K562 (cell line): ENCODE measurements around the gene RHOF. TPM values are rescaled to one million over a fixed set of nuclear protein-coding genes. Genes with fewer than 3 reads are reported as not detected.

Experiments used
- ATAC-seq: fragments of 200-7000 bp; cut with Tn5 transposase; 3 replicates; pipeline ENCODE4 v1.9.1; 2020; ENCODE audit warnings: moderate library complexity
- BruUV-seq: library from RNA; stranded (reverse); fragments of 400-500 nt; replicated peaks from 2 replicates; lab custom pipeline; 2021; lab: Mats Ljungman, UMichigan
- CTCF ChIA-PET: fragments of 300-600 bp; formaldehyde crosslinking; extraction: SDS; loops from one replicate; lab custom pipeline; 2021; ENCODE audit warnings: low intra/inter-chr PET ratio; lab: Yijun Ruan, JAX
- POLR2A ChIA-PET: fragments of 300-600, 350-650 bp; sonication (Branson Sonifier 250); formaldehyde crosslinking; extraction: SDS; loops from one replicate; lab custom pipeline; 2021; ENCODE audit warnings: antibody characterized with exemption, inconsistent platforms; lab: Yijun Ruan, JAX
- DNase-seq, 4 experiments: peaks; one replicate each; pipeline versions ENCODE4 v3.0.0 to v3.0.0-alpha.2; 2011 to 2018; ENCODE audit warnings: low spot score in 3 of 4, mixed read lengths in 3 of 4; ENCODE audit errors: extremely low read depth in 1 of 4
- FAIRE-seq: peaks from 2 replicates; lab custom pipeline; 2011; peaks lifted over from hg19 to GRCh38; lab: Jason Lieb, UNC
- H2AFZ ChIP-seq: 2 replicates; pipeline ENCODE4 v1.6.0; 2011; ENCODE audit warnings: low read depth, low read length, control low read depth, inconsistent platforms
- H3K27ac ChIP-seq: fragments of 200-600 bp; 3 replicates; pipeline ENCODE4 v1.8.0; 2011; ENCODE audit warnings: low read depth, mild to moderate bottlenecking, control low read depth, inconsistent platforms, low read length, moderate library complexity, mixed read lengths; ENCODE audit errors: extremely low read depth
- H3K27me3 ChIP-seq, 2 experiments: fragments of 300-600 bp in 1 of 2; 2 replicates in 1 of 2; 3 replicates in 1 of 2; pipeline versions ENCODE4 v1.6.0 to v1.8.0; 2011; ENCODE audit warnings: inconsistent platforms in 2 of 2, low read length in 2 of 2, mild to moderate bottlenecking in 1 of 2, mixed read lengths in 1 of 2, moderate library complexity in 1 of 2; ENCODE audit not compliant: control insufficient read depth in 2 of 2, insufficient read depth in 2 of 2
- H3K36me3 ChIP-seq: fragments of 300-600 bp; 3 replicates; pipeline ENCODE4 v1.8.0; 2011; ENCODE audit warnings: mild to moderate bottlenecking, low read length, inconsistent platforms; ENCODE audit not compliant: control insufficient read depth, insufficient read depth
- H3K4me1 ChIP-seq, 2 experiments: fragments of 200-600 bp in 1 of 2; replicated peaks in 1 of 2; 2 replicates in 1 of 2; 3 replicates in 1 of 2; pipeline versions ENCODE4 v1.5.1 to v1.8.0; 2011; ENCODE audit warnings: inconsistent platforms in 2 of 2, low read length in 2 of 2, mild to moderate bottlenecking in 1 of 2, mixed read lengths in 1 of 2, moderate library complexity in 1 of 2; ENCODE audit not compliant: control insufficient read depth in 2 of 2, insufficient read depth in 2 of 2
- H3K4me2 ChIP-seq: 2 replicates; pipeline ENCODE4 v1.6.1; 2011; ENCODE audit warnings: low read length, control low read depth, inconsistent platforms, mixed read lengths; ENCODE audit not compliant: insufficient read depth
- H3K4me3 ChIP-seq: fragments of 200-600 bp; sonication (generic), shearing (Covaris generic); 2 replicates; pipeline ENCODE4 v1.5.1; 2016; ENCODE audit warnings: control low read depth, inconsistent platforms
- H3K79me2 ChIP-seq: fragments of 200-600 bp; 3 replicates; pipeline ENCODE4 v1.8.0; 2011; ENCODE audit warnings: low read length, inconsistent platforms; ENCODE audit not compliant: control insufficient read depth, insufficient read depth
- H3K9ac ChIP-seq, 2 experiments: 2 replicates each; pipeline versions ENCODE4 v1.6.0 to v1.6.1; 2011; ENCODE audit warnings: low read depth in 2 of 2, low read length in 2 of 2, control low read depth in 1 of 2, inconsistent platforms in 1 of 2, mild to moderate bottlenecking in 1 of 2, mixed read lengths in 1 of 2; ENCODE audit not compliant: insufficient read depth in 1 of 2
- H3K9me1 ChIP-seq: one replicate; pipeline ENCODE4 v1.6.0; 2011; ENCODE audit warnings: inconsistent platforms, mild to moderate bottlenecking, low read length, moderate library complexity; ENCODE audit not compliant: control insufficient read depth, insufficient read depth
- H3K9me3 ChIP-seq: replicated peaks from 2 replicates; pipeline ENCODE4 v1.5.1; 2011; ENCODE audit warnings: low read depth, low read length, inconsistent platforms; ENCODE audit not compliant: control insufficient read depth, insufficient read depth
- H4K20me1 ChIP-seq: replicated peaks from 2 replicates; pipeline ENCODE4 v1.6.1; 2011; ENCODE audit warnings: low read length, inconsistent platforms, mixed read lengths; ENCODE audit not compliant: control insufficient read depth, insufficient read depth
- HNRNPL ChIP-seq: fragments of 200-400 bp; formaldehyde crosslinking; IDR thresholded peaks from 2 replicates; pipeline ENCODE4 v1.6.1; 2017; ENCODE audit warnings: low read depth, mild to moderate bottlenecking, low read length
- NR3C1 ChIP-seq: sonication (generic); formaldehyde crosslinking; IDR thresholded peaks from 2 replicates; pipeline ENCODE4 v1.8.1; 2022; ENCODE audit warnings: missing genetic modification reagents
- POLR2G ChIP-seq: fragments of 200-400 bp; formaldehyde crosslinking; IDR thresholded peaks from 2 replicates; pipeline ENCODE4 v1.6.1; 2017; ENCODE audit warnings: low read depth, mild to moderate bottlenecking, antibody characterized with exemption, low read length, moderate library complexity
- WGBS: fragments of 100-300 bp; shearing (Covaris generic); methylation state at CpG from one replicate; pipeline ENCODE4 v1.1.6; 2016; ENCODE audit warnings: low coverage, mixed read lengths; ENCODE audit not compliant: insufficient coverage; ENCODE audit errors: missing lambda C conversion rate; 5-methylcytosine and 5-hydroxymethylcytosine counted together
- in situ Hi-C: fragments of 300-500 bp; cut with MboI; formaldehyde crosslinking; loops from 4 replicates; pipeline ENCODE4 v1.15.0; 2018; ENCODE audit warnings: inconsistent platforms, mixed read lengths
- intact Hi-C: fragments of 100-400 bp; cut with micrococcal nuclease; formaldehyde crosslinking; loops from 2 replicates; pipeline ENCODE4 v1.14.2; 2022
- polyA plus RNA-seq, 8 experiments: library from polyadenylated mRNA; depleted of rRNA in 4 of 8; stranded (reverse) in 5 of 8; unstranded in 3 of 8; fragments of >200 nt; fragmentation: Nextera tagmentation in 2 of 8; fragmentation: Illumina TruSeq in 1 of 8; extraction: Ambion mirVana in 2 of 8; extraction: Trizol in 1 of 8; gene quantifications; 2 replicates each; pipeline versions ENCODE4 v1.2.1 to v1.2.3, GENCODE V29; 2011 to 2014; ENCODE audit warnings: inconsistent platforms in 1 of 8, missing spikeins in 1 of 8
- total RNA-seq, 7 experiments: library from RNA; depleted of rRNA in 6 of 7; stranded (reverse); fragments of >200 nt in 6 of 7; fragmentation: Illumina TruSeq in 2 of 7; extraction: Trizol in 2 of 7; gene quantifications; 2 replicates each; pipeline versions ENCODE4 v1.2.1 to v1.2.3, GENCODE V29; 2011 to 2021; ENCODE audit warnings: low replicate concordance in 1 of 7
- TF ChIP-seq, protein P1 (sequence below): sonication (generic); formaldehyde crosslinking; IDR thresholded peaks from 2 replicates; pipeline ENCODE4 v1.8.0; 2022; ENCODE audit warnings: mild to moderate bottlenecking, missing genetic modification reagents

The RHOF gene
- total and polyA plus RNA-seq, 9 of the 15 experiments (the other 6 are each of a cell fraction or from before 2014, with no cell fraction given), result 0.13 to 10.1 (median 4.0) TPM

DNA sequence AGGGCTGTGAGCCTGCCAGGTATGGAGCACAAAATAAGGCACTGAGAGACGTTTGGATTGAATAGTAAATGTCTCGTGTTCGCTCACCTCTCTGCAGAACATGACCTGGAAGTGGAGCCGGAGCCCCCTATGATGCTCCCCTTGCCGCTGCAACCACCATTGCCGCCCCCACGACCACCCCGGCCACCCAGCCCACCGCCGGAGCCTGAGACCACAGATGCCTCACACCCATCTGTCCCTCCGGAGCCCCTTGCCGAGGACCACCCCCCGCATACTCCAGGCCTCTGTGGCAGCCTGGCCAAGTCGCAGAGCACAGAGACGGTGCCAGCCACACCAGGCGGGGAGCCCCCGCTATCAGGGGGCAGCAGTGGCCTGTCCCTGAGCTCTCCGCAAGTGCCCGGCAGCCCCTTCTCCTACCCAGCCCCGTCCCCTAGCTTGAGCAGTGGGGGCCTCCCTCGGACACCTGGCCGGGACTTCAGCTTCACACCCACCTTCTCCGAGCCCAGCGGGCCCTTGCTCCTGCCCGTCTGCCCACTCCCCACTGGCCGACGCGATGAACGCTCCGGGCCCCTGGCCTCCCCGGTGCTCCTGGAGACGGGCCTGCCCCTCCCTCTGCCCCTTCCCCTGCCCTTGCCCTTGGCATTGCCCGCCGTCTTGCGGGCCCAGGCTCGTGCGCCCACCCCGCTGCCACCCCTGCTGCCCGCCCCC lies 29.1 kb upstream of the RHOF start:
- Histone ChIP-seq H3K27ac (no peak overlapping the region), H3K79me2 (no peaks in the 10 kb centered on the region), H3K4me3 (no peak overlapping the region), H3K4me2 (no peak overlapping the region), H3K9ac (no peak overlapping the region), H4K20me1 (no peaks in the 10 kb centered on the region; the same call in 1 of the 2 replicates), H3K9me1 (no peaks in the 10 kb centered on the region), H3K4me1 (peaks cover 0 to 16% of the 10 kb centered on the region in 2 experiments; a peak in 2 of 5 replicates), H3K27me3 (no peaks in the 10 kb centered on the region), H3K9me3 (no peaks in the 10 kb centered on the region), H3K36me3 (peaks cover 79% of the 10 kb centered on the region), H2AFZ (no peak overlapping the region)
- CTCF ChIA-PET, result interaction anchor here (1.7 kb wide), 1 partner anchor 66 kb away, joined by 5 read pairs; the partner anchor contains the start of gene PSMD9
- FAIRE-seq, result no peak
- no peak for DNase-seq
- no peak for ATAC-seq
- POLR2A ChIA-PET, result interaction anchor here (0.6 to 1.0 kb wide), 6 partner anchors 11 to 80 kb away, joined by 3 to 4 read pairs (median 3); partner anchors contain the start of gene SETD1B
- BruUV-seq, result no TSS peak
- in situ Hi-C loops (no loop called here), intact Hi-C loops (no loop called here)
- 97% methylated on average over 25 of the region's 39 CpGs for WGBS
- TF ChIP-seq POLR2G, result peak; percentile 58; the same call in 1 of the 2 replicates
- no peak for TF ChIP-seq NR3C1 (CRISPR knock-in tag)
- TF ChIP-seq HNRNPL, result peak; percentile 61; the same call in 1 of the 2 replicates

DNA sequence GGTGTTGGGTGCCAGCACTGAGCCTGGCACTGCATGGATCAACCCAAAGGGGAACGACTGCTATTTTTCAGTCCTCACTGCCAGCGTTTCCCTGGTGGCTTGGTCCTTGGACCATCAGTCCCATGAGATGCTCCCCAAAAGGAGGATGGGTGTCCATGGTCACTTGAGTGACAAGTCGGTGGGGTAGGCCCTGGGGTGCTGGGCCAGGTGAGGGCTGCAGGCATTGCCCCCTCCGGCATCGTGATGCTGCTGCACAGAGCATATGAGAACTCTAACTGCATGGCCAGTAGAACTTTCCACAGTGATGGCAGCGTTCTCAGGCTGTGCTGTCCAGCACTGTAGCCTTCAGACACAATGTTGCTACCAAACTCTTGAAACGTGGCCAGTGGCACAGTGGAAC lies 26.6 kb upstream of the RHOF start:
- Histone ChIP-seq H3K79me2 (peaks cover 3% of the 10 kb centered on the region; the same call in 1 of the 3 replicates), H4K20me1 (no peaks in the 10 kb centered on the region; the same call in 1 of the 2 replicates), H3K4me2 (no peak overlapping the region), H3K9me1 (no peaks in the 10 kb centered on the region), H3K9me3 (no peaks in the 10 kb centered on the region), H3K36me3 (peaks cover 85% of the 10 kb centered on the region), H2AFZ (no peak overlapping the region), H3K4me1 (peaks cover 0 to 6% of the 10 kb centered on the region in 2 experiments; a peak in 1 of 5 replicates), H3K9ac (no peak overlapping the region), H3K4me3 (no peak overlapping the region), H3K27ac (no peak overlapping the region), H3K27me3 (no peaks in the 10 kb centered on the region)
- WGBS, result 93% methylated on average over 7 of the region's 7 CpGs
- intact Hi-C loops, result no loop called here
- no peak for ATAC-seq
- TF ChIP-seq, protein P1, sequence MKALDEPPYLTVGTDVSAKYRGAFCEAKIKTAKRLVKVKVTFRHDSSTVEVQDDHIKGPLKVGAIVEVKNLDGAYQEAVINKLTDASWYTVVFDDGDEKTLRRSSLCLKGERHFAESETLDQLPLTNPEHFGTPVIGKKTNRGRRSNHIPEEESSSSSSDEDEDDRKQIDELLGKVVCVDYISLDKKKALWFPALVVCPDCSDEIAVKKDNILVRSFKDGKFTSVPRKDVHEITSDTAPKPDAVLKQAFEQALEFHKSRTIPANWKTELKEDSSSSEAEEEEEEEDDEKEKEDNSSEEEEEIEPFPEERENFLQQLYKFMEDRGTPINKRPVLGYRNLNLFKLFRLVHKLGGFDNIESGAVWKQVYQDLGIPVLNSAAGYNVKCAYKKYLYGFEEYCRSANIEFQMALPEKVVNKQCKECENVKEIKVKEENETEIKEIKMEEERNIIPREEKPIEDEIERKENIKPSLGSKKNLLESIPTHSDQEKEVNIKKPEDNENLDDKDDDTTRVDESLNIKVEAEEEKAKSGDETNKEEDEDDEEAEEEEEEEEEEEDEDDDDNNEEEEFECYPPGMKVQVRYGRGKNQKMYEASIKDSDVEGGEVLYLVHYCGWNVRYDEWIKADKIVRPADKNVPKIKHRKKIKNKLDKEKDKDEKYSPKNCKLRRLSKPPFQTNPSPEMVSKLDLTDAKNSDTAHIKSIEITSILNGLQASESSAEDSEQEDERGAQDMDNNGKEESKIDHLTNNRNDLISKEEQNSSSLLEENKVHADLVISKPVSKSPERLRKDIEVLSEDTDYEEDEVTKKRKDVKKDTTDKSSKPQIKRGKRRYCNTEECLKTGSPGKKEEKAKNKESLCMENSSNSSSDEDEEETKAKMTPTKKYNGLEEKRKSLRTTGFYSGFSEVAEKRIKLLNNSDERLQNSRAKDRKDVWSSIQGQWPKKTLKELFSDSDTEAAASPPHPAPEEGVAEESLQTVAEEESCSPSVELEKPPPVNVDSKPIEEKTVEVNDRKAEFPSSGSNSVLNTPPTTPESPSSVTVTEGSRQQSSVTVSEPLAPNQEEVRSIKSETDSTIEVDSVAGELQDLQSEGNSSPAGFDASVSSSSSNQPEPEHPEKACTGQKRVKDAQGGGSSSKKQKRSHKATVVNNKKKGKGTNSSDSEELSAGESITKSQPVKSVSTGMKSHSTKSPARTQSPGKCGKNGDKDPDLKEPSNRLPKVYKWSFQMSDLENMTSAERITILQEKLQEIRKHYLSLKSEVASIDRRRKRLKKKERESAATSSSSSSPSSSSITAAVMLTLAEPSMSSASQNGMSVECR (CRISPR knock-in tag), result no peak
- DNase-seq, result no peak
- no TSS peak for BruUV-seq
- in situ Hi-C loops, result no loop called here
- ChIA-PET POLR2A (interaction anchor here (1.1 kb wide), 1 partner anchor 23 kb away, joined by 5 read pairs; no protein-coding TSS in a partner anchor), CTCF (no interaction called here)
- no peak for FAIRE-seq
